ENCODE results near the gene C1orf21. TPM values are rescaled to one million over a fixed set of nuclear protein-coding genes. Genes with fewer than 3 reads are reported as not detected.
A peak's percentile ranks its signal among the peaks of the same experiment; 100 is the strongest.

C1orf21 gene
- polyA plus RNA-seq, 1 donor: 47.8 TPM

- no peak for DNase-seq
These were observed 133.5 kb downstream of the C1orf21 start for GRCh38 chr1:184520336-184520735.

DNA sequence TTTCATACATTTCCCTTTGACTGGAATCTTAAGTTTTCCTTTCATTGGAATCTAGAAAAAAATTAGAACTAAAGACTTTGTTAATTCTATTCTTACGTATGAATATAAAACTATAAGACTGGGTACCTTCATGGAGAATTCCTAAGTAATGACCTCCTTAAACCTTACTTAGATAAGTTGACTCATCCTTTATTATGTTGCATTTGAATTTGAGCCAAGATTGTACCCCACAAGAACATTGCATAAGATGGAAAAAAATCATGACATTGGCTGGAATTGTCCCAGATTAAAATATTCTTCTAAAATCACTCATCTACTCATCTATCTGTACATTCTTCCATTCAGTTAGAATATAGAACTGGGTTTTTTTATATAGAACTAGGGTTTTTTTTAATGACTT is 137.4 kb downstream of the C1orf21 start:
- no peak for DNase-seq

- DNase-seq: no peak
These were observed 140.6 kb downstream of the C1orf21 start for GRCh38 chr1:184527402-184527801.

- no peak for DNase-seq
These were observed 143.4 kb downstream of the C1orf21 start for GRCh38 chr1:184530226-184530625.

- no peak for DNase-seq
These were observed 144.5 kb downstream of the C1orf21 start for GRCh38 chr1:184531296-184531695.

DNA sequence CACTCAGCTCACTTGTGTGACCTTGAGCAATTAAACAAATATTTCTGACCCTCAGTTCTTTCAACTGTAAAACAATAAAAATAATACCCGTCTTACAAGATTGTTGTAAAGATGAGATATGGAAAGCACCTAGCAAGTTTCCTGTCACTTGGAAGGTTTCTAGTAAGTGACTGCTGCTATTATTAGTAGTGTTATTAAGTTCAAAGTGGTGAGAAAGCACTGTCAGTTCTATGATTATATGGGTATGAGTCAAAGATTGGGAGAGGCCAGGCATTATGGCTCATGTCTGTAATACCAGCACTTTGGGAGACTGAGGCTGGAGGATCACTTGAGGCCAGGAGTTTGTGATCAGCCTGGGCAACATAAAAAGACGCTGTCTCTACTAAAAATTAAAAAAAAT is 145.4 kb downstream of the C1orf21 start:
- DNase-seq: no peak

GRCh38 chr1:184533049-184533448 is 146.2 kb downstream of the C1orf21 start:
- no peak for DNase-seq

GRCh38 chr1:184533915-184534314 is 147.1 kb downstream of the C1orf21 start:
- DNase-seq: no peak

DNA sequence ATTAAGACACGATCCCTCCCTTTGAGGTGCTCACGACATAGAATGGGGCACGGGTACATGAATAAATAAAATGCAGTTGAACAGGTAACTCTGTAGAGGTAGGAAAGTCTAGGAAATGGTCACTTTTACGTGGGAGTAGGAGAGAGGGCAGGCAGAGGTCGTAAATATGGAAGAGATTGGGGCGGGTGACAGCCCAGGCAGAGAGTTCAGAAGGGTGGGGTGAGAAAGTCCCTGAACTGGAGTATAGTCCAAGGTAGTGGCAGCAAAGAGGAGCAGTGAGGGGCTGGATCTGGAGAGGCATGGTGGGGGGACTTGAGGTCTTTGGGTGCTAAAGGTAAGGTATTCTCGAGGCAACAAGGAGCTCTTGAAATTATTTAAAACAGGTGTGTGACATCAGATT is 147.9 kb downstream of the C1orf21 start:
- no peak for DNase-seq

DNA sequence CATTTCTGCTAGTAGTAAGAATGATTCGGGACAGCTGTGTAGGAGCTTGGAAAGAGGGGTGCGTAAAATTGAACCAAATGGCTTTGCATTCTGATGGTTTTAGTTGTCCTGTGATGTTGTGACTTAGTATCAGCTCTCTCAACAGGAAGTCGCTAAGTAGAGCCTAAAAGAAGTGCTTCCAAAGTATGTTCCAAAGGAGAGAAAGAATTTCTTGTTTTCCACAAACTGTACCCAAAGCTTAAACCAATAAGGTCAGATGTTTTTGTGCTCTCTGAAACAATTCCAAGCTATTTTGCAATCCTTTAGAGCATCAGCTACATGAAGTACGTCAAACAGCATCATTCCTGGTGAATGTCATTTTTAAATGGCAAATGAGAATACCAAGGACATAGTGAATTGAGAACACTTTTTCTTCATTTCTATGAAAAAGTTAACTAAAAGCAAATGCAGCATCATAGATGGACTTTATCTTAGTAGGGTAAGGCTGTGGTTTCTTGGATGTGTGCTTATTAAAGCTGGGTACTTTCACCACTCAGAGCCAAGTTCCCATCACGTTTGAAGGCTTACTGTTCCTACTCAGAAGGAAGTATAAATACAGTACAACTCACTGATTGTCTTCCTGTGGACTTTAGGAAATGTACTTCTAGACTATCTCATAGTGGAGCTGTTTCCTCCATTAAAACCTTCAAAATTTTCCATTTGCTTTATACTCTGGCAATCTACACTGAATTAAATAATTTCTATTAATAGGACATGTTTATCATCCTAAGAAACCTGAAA is 148.6 kb downstream of the C1orf21 start:
- peak; percentile 59 for DNase-seq

- no peak for DNase-seq
These were observed 149.6 kb downstream of the C1orf21 start for GRCh38 chr1:184536246-184536985.

DNA sequence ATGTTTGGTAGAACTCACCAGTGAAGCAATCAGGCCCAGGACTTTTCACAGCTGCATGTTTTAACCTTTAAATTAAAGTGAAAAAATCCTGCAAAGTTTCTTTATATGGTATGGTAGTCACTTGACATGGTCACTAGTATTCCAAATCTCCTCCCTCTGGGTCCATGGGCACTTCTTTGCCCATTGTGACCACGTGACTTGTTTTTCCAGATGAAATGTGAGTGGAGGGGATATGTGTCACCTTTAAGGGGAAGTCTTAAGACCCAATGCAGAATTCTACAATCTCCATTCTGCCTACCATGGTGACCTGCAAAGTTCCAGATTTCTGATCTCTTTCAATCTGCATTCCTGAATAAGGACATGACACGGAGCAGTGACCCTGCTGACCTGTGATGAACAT is 152.8 kb downstream of the C1orf21 start:
- DNase-seq: no peak

DNA sequence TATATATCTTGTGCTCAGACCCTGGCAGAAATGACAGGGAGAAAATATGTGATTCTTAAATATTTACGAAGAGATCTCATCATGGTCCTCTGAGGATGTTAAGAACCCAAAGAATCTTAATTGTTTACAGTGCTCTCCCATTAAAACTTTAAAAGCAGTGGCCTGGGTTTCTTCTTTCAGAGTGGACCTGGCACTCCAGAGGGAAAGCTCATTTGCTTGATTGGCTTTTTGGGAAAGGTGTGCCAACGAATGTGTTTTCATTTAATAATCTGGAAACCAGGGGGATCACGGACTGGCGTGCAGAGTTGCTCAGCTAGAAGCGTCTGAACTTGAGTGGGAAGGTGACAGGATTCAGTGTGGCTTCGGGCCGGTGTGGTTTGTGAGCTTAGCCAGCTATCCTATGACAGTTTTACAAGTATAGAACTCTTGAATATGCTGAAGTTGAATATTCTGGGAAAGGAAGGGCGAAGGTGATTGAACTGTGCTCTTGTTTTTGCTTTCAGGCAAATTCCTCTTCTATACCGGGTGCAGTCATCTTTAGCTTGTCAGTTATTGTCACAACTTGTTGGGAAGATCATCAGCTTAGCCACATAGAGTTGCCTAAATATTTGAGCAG is 154.8 kb downstream of the C1orf21 start:
- DNase-seq: no peak

DNA sequence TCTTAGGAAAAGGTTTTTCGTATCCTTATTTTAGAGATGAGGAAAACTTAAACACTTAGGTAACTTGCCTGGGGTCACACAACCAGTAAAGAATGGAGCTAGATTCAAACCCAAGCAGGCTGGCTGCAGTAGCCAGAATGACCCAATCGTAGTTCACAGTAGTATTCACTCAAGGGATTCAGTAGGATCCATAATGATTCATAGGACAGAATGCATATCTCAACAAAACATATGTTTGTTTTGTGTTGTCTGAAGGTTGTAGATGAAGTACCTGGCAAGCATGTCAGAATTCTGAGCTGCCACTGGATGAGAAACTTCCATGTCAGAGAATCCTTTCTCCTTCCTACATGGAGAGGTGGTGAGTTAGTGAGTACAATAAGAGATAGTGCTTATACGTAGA is 155.5 kb downstream of the C1orf21 start:
- no peak for DNase-seq

DNA sequence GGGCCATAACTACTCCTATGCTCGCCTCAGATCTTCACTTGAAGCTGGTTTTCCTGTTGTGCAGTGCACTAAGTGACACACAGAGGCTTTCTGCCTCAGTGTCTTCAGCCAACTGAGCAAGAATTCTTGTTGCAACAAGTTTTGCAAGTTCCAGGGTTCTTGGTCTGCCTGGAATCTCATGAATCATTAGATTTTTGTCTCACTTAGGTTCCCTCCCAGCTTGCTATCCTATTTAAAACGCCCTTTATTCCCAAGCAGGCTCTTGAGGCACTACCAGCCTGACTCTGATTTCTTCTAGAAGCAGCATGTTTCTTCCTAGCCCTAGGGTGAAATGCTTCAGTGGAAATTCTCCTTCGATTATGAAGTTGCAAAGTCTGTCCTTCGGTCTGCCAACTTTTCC is 158.8 kb downstream of the C1orf21 start:
- DNase-seq: no peak

DNA sequence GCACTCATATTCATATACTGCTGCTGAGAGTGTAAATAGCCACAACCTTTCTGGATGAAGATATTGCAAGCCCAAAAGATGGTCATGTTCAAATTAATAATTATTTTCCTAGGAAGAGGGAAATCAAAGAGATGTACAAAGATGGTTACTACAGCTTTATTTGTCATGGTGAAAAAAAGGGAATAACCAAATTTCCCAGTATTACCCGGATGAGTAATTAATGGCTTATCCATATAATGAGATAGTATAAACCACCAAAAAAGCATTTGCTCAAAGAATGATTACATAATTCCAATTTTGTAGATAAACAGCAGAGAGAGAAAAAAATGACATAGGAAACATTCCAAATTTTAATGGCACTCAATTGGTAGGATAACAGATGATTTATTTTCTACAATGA is 165.6 kb downstream of the C1orf21 start:
- no peak for DNase-seq

DNA sequence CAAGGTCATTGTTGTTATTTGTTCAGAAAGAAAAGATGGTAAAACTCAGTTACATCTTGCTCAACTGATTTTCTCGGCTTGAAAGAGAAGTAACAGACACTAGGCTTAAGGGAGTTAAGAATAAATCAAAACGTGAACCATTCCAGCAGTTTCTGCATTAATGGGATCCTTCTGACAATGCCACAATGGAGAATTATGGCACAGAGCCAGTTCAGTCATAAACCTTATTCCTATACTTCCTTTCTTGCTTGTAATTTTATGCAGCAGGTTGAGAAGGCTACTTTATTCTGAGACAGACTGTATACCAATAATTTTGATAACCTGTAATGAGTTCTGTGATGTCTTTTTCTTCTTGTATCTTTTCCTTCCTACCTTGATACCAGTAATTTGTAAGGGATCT is 167.0 kb downstream of the C1orf21 start:
- no peak for DNase-seq

DNA sequence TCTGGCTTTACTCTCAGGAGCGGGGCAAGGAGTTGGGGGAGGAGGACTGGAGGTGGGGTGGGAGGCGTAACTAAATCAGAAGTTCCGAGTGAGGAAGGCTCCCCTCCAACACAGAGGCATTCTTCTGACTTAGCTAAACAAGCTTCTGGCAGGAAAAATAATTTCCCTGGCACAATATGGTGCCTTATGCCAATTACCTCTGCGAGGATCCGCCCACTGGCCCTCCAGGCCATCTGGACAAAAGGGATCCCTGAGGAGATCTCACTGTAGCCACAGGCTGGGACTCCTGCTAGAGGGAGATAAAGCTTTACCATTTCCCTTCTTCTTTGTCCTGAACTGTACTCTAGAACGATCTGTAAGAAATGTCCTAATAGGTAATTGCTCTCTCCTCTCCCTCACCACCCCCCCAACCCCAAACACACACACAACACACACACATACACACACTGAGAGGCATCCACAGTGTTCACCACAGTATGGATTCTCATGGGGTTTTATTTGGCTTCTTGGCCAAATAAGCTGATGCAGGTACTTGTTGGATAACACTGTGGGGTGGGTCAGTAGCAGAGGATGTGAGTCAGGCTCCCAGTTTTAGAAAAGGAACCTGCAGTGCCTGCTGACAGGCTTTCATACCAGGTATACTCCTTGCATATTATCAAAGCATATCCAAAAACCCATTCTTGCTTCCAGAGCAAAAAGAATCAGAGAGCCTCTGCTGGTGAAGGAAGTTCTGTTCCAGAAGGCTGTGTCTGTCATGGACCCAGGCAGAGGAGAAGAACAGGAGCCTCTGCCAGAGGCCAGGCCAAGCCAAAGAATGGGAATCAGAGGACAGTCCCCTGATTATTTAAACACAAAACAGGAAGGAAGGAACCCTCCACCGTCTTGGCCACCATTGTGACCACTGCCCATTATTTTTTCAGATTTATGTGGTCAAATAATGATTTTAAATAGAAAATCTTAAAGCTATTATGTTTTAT is 169.1 kb downstream of the C1orf21 start:
- no peak for DNase-seq

GRCh38 chr1:184556665-184557064 is 169.8 kb downstream of the C1orf21 start:
- no peak for DNase-seq

DNA sequence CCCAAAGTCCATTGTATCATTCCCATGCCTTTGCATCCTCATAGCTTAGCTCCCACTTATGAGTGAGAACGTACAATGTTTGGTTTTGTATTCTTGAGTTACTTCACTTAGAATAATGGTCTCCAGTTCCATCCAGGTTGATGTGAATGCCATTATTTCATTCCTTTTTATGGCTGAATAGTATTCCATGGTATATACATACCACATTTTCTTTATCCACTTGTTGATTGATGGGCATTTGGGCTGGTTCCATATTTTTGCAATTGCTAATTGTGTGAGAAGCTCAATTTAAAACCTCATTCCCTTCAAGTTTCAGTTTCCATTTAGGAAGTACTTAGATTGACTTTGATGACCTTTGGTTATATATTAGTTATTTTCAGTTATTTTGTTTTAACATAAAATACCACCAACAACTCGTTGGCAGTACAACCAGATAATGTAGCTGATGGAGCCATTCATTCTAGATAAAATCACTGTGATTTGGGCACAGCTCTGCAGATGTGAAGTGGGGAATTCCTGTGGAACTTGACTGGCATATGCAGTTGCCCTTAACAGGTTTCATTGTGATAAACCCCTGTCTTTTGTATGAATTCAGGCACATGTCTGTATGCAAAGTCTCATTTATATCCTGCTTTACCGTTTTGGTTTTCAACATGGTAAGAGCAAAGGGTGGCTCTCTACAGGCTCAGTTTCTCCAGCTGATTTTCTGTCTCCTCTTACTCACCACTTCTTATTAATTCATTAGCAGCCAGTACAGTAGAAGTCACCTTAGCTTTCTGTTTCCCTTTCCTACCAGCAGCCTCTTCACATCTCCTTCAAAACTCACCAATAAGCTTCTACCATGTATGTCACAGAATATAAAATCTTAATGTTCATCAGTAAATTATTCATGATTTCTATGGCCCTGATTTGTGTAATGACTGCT is 170.9 kb downstream of the C1orf21 start:
- no peak for DNase-seq

GRCh38 chr1:184558691-184559090 is 171.9 kb downstream of the C1orf21 start:
- DNase-seq: no peak

Data from hindlimb muscle (tissue), 1 donor.